Measurements from ENCODE around the gene B3GNT7.
A peak's percentile ranks its signal among the peaks of the same experiment; 100 is the strongest.

Gene B3GNT7

GRCh38 chr2:231411237-231411636 lies 15.7 kb downstream of the B3GNT7 start:
- Mint-ChIP-seq H3K9me3 (peaks cover 9% of the 10 kb centered on the region), H3K27ac (no peak overlapping the region), H3K36me3 (peaks cover 5% of the 10 kb centered on the region), H3K4me3 (no peak overlapping the region), H3K4me1 (peaks cover 18% of the 10 kb centered on the region), H3K27me3 (peaks cover 68% of the 10 kb centered on the region)
- no peak for DNase-seq
- CTCF ChIA-PET, result interaction anchor here (0.5 to 2.1 kb wide), 6 partner anchors 15 to 353 kb away, joined by 3 to 13 read pairs (median 4); no protein-coding TSS in a partner anchor

GRCh38 chr2:231411831-231412617 lies 16.5 kb downstream of the B3GNT7 start:
- Mint-ChIP-seq H3K9me3 (peaks cover 9% of the 10 kb centered on the region), H3K4me3 (no peak overlapping the region), H3K4me1 (peaks cover 10% of the 10 kb centered on the region), H3K36me3 (peaks cover 5% of the 10 kb centered on the region), H3K27me3 (peaks cover 72% of the 10 kb centered on the region), H3K27ac (no peak overlapping the region)
- DNase-seq, result peak; percentile 69
- CTCF ChIA-PET, result interaction anchor here (0.8 to 2.5 kb wide), 13 partner anchors 9 to 311 kb away, joined by 3 to 13 read pairs (median 4); no protein-coding TSS in a partner anchor

GRCh38 chr2:231412618-231412963 lies 17.1 kb downstream of the B3GNT7 start:
- DNase-seq, result no peak
- CTCF ChIA-PET, result interaction anchor here (0.8 to 2.5 kb wide), 11 partner anchors 16 to 311 kb away, joined by 3 to 13 read pairs (median 4); no protein-coding TSS in a partner anchor
- peaks cover 5% of the 10 kb centered on the region for H3K36me3 Mint-ChIP-seq
- H3K4me3 Mint-ChIP-seq, result no peak overlapping the region
- no peak overlapping the region for H3K27ac Mint-ChIP-seq
- H3K4me1 Mint-ChIP-seq, result peaks cover 9% of the 10 kb centered on the region
- H3K9me3 Mint-ChIP-seq, result peaks cover 9% of the 10 kb centered on the region
- H3K27me3 Mint-ChIP-seq, result peaks cover 72% of the 10 kb centered on the region

- H3K27ac Mint-ChIP-seq, result no peak overlapping the region
- DNase-seq, result peak; percentile 16
- H3K4me1 Mint-ChIP-seq, result peaks cover 9% of the 10 kb centered on the region
- peaks cover 9% of the 10 kb centered on the region for H3K9me3 Mint-ChIP-seq
- H3K4me3 Mint-ChIP-seq, result no peak overlapping the region
- CTCF ChIA-PET, result interaction anchor here (1.3 to 2.5 kb wide), 4 partner anchors 38 to 312 kb away, joined by 3 to 12 read pairs (median 5); no protein-coding TSS in a partner anchor
- H3K27me3 Mint-ChIP-seq, result peaks cover 71% of the 10 kb centered on the region
- H3K36me3 Mint-ChIP-seq, result peaks cover 5% of the 10 kb centered on the region
These were observed 17.9 kb downstream of the B3GNT7 start for GRCh38 chr2:231413456-231413855.

GRCh38 chr2:231413921-231414476 lies 18.5 kb downstream of the B3GNT7 start:
- peaks cover 9% of the 10 kb centered on the region for H3K9me3 Mint-ChIP-seq
- CTCF ChIA-PET, result interaction anchor here (0.5 to 2.5 kb wide), 2 partner anchors 187 to 190 kb away, joined by 4 to 12 read pairs; no protein-coding TSS in a partner anchor
- peaks cover 68% of the 10 kb centered on the region for H3K27me3 Mint-ChIP-seq
- no peak overlapping the region for H3K27ac Mint-ChIP-seq
- peak; percentile 1 for DNase-seq
- H3K4me3 Mint-ChIP-seq, result no peak overlapping the region
- H3K36me3 Mint-ChIP-seq, result peaks cover 5% of the 10 kb centered on the region
- H3K4me1 Mint-ChIP-seq, result peaks cover 9% of the 10 kb centered on the region

- Mint-ChIP-seq H3K27ac (no peak overlapping the region), H3K27me3 (peaks cover 63% of the 10 kb centered on the region), H3K4me3 (no peak overlapping the region), H3K36me3 (peaks cover 5% of the 10 kb centered on the region), H3K9me3 (peaks cover 9% of the 10 kb centered on the region), H3K4me1 (peaks cover 9% of the 10 kb centered on the region)
- CTCF ChIA-PET, result interaction anchor here (1.1 kb wide), 1 partner anchor 188 kb away, joined by 5 read pairs; no protein-coding TSS in a partner anchor
- DNase-seq, result peak; percentile 1
These were observed 19.5 kb downstream of the B3GNT7 start for GRCh38 chr2:231415029-231415428.

- no peak for DNase-seq
- no peaks in the 10 kb centered on the region for H3K36me3 Mint-ChIP-seq
- H3K27ac Mint-ChIP-seq, result no peak overlapping the region
- no peaks in the 10 kb centered on the region for H3K9me3 Mint-ChIP-seq
- H3K4me3 Mint-ChIP-seq, result no peak overlapping the region
- H3K4me1 Mint-ChIP-seq, result no peaks in the 10 kb centered on the region
- H3K27me3 Mint-ChIP-seq, result peaks cover 31% of the 10 kb centered on the region
- CTCF ChIA-PET, result no interaction called here
These were observed 23.5 kb downstream of the B3GNT7 start for GRCh38 chr2:231418820-231419640.

- peaks cover 30% of the 10 kb centered on the region for H3K27me3 Mint-ChIP-seq
- H3K9me3 Mint-ChIP-seq, result no peaks in the 10 kb centered on the region
- no peak for DNase-seq
- no peak overlapping the region for H3K4me3 Mint-ChIP-seq
- no peaks in the 10 kb centered on the region for H3K36me3 Mint-ChIP-seq
- H3K4me1 Mint-ChIP-seq, result peaks cover 2% of the 10 kb centered on the region
- no peak overlapping the region for H3K27ac Mint-ChIP-seq
- CTCF ChIA-PET, result interaction anchor here (0.7 to 1.7 kb wide), 2 partner anchors 13 to 124 kb away, joined by 3 to 8 read pairs; no protein-coding TSS in a partner anchor
These were observed 25.6 kb downstream of the B3GNT7 start for GRCh38 chr2:231421051-231421580.

- Mint-ChIP-seq H3K36me3 (no peaks in the 10 kb centered on the region), H3K4me3 (no peak overlapping the region), H3K27ac (no peak overlapping the region), H3K9me3 (no peaks in the 10 kb centered on the region), H3K4me1 (peaks cover 4% of the 10 kb centered on the region), H3K27me3 (peaks cover 26% of the 10 kb centered on the region)
- DNase-seq, result no peak
- CTCF ChIA-PET, result no interaction called here
These were observed 26.5 kb downstream of the B3GNT7 start for GRCh38 chr2:231422056-231422455.

- H3K4me1 Mint-ChIP-seq, result peaks cover 4% of the 10 kb centered on the region
- no peak overlapping the region for H3K27ac Mint-ChIP-seq
- H3K4me3 Mint-ChIP-seq, result no peak overlapping the region
- peaks cover 26% of the 10 kb centered on the region for H3K27me3 Mint-ChIP-seq
- DNase-seq, result no peak
- H3K9me3 Mint-ChIP-seq, result no peaks in the 10 kb centered on the region
- H3K36me3 Mint-ChIP-seq, result no peaks in the 10 kb centered on the region
- CTCF ChIA-PET, result no interaction called here
These were observed 27.7 kb downstream of the B3GNT7 start for GRCh38 chr2:231423176-231423575.

- Mint-ChIP-seq H3K4me3 (no peak overlapping the region), H3K36me3 (no peaks in the 10 kb centered on the region), H3K9me3 (peaks cover under 1% of the 10 kb centered on the region), H3K4me1 (peaks cover 4% of the 10 kb centered on the region), H3K27ac (no peak overlapping the region), H3K27me3 (peaks cover 18% of the 10 kb centered on the region)
- CTCF ChIA-PET, result no interaction called here
- no peak for DNase-seq
These were observed 29.8 kb downstream of the B3GNT7 start for GRCh38 chr2:231425291-231425810.

GRCh38 chr2:231425811-231426703 lies 30.5 kb downstream of the B3GNT7 start:
- CTCF ChIA-PET, result interaction anchor here (1.4 kb wide), 1 partner anchor 8 kb away, joined by 3 read pairs; no protein-coding TSS in a partner anchor
- Mint-ChIP-seq H3K27me3 (peaks cover 17% of the 10 kb centered on the region), H3K4me3 (no peak overlapping the region), H3K4me1 (peaks cover 4% of the 10 kb centered on the region), H3K36me3 (no peaks in the 10 kb centered on the region), H3K9me3 (peaks cover 6% of the 10 kb centered on the region), H3K27ac (peak overlapping the region; percentile 3)
- peak; percentile 38 for DNase-seq

- H3K4me3 Mint-ChIP-seq, result no peak overlapping the region
- CTCF ChIA-PET, result interaction anchor here (1.4 kb wide), 1 partner anchor 9 kb away, joined by 3 read pairs; no protein-coding TSS in a partner anchor
- peaks cover 4% of the 10 kb centered on the region for H3K4me1 Mint-ChIP-seq
- H3K27me3 Mint-ChIP-seq, result peaks cover 10% of the 10 kb centered on the region
- peaks cover 16% of the 10 kb centered on the region for H3K9me3 Mint-ChIP-seq
- no peak overlapping the region for H3K27ac Mint-ChIP-seq
- H3K36me3 Mint-ChIP-seq, result no peaks in the 10 kb centered on the region
- no peak for DNase-seq
These were observed 31.6 kb downstream of the B3GNT7 start for GRCh38 chr2:231427116-231427515.

Data from activated naive CD4-positive, alpha-beta T cell treated with anti-CD3 and anti-CD28 coated beads, Interleukin-2, amount 10 ng/mL, durations not matched to agents 7 days and 5 days (primary cell).